Activated naive CD4-positive, alpha-beta T cell treated with anti-CD3 and anti-CD28 coated beads for 36 hours (primary cell): ENCODE measurements around the gene TMPRSS13. TPM values are rescaled to one million over a fixed set of nuclear protein-coding genes. Genes with fewer than 3 reads are reported as not detected.

Source experiments
- CTCF ChIA-PET: fragments of 350-600 bp; sonication (Branson Sonifier 250); formaldehyde crosslinking; loops from one replicate; lab custom pipeline; 2021; ENCODE audit warnings: antibody characterized with exemption; lab: Charles Lee
- DNase-seq: peaks from one replicate; pipeline ENCODE4 v3.0.0-alpha.2; 2020
- H3K27ac Mint-ChIP-seq: one replicate; pipeline ENCODE4 v1.8.0; 2021; ENCODE audit warnings: mild to moderate bottlenecking, mixed read lengths
- H3K27me3 Mint-ChIP-seq: one replicate; pipeline ENCODE4 v1.8.0; 2021; ENCODE audit warnings: low read depth, mixed read lengths
- H3K36me3 Mint-ChIP-seq: one replicate; pipeline ENCODE4 v1.8.0; 2021; ENCODE audit warnings: low read depth, mixed read lengths
- H3K4me1 Mint-ChIP-seq: one replicate; pipeline ENCODE4 v1.8.0; 2021; ENCODE audit warnings: low read depth, mixed read lengths
- H3K4me3 Mint-ChIP-seq: one replicate; pipeline ENCODE4 v1.8.0; 2021; ENCODE audit warnings: mild to moderate bottlenecking, moderate library complexity, mixed read lengths
- H3K9me3 Mint-ChIP-seq: one replicate; pipeline ENCODE4 v1.8.0; 2021; ENCODE audit warnings: mixed read lengths
- intact Hi-C: fragments of 100-400 bp; cut with micrococcal nuclease; formaldehyde crosslinking; loops from one replicate; pipeline ENCODE4 v1.15.1; 2023
- total RNA-seq, 2 experiments: library from RNA; stranded (reverse); gene quantifications; one replicate each; pipeline ENCODE4 v1.2.3, GENCODE V29; 2021

TMPRSS13 gene
- total RNA-seq, 2 experiments from 2014 or later: 0.15 to 0.21 TPM

- intact Hi-C loops: no loop called here
- no peaks in the 10 kb centered on the region for H3K27me3 Mint-ChIP-seq
- no peak overlapping the region for H3K27ac Mint-ChIP-seq
- CTCF ChIA-PET: interaction anchor here (2.5 kb wide), 1 partner anchor 46 kb away, joined by 7 read pairs; no protein-coding TSS in a partner anchor
- H3K4me1 Mint-ChIP-seq: no peaks in the 10 kb centered on the region
- no peak overlapping the region for H3K4me3 Mint-ChIP-seq
- H3K9me3 Mint-ChIP-seq: no peaks in the 10 kb centered on the region
- no peaks in the 10 kb centered on the region for H3K36me3 Mint-ChIP-seq
- DNase-seq: no peak
Observed at GRCh38 chr11:117900121-117900648, 29.0 kb downstream of the TMPRSS13 start.

- CTCF ChIA-PET: interaction anchor here (2.5 kb wide), 1 partner anchor 48 kb away, joined by 7 read pairs; no protein-coding TSS in a partner anchor
- Mint-ChIP-seq H3K27ac (no peak overlapping the region), H3K27me3 (peaks cover 9% of the 10 kb centered on the region), H3K4me3 (no peak overlapping the region), H3K4me1 (no peaks in the 10 kb centered on the region), H3K9me3 (peaks cover 3% of the 10 kb centered on the region), H3K36me3 (peaks cover 2% of the 10 kb centered on the region)
- intact Hi-C loops: no loop called here
- no peak for DNase-seq
Observed at GRCh38 chr11:117898059-117898458, 31.1 kb downstream of the TMPRSS13 start.

GRCh38 chr11:117892651-117893050 lies 36.6 kb downstream of the TMPRSS13 start:
- no peaks in the 10 kb centered on the region for H3K4me1 Mint-ChIP-seq
- no peak overlapping the region for H3K4me3 Mint-ChIP-seq
- DNase-seq: no peak
- H3K36me3 Mint-ChIP-seq: peaks cover 2% of the 10 kb centered on the region
- no peak overlapping the region for H3K27ac Mint-ChIP-seq
- peaks cover 7% of the 10 kb centered on the region for H3K9me3 Mint-ChIP-seq
- CTCF ChIA-PET: no interaction called here
- peaks cover 11% of the 10 kb centered on the region for H3K27me3 Mint-ChIP-seq
- intact Hi-C loops: no loop called here

GRCh38 chr11:117891362-117891761 lies 37.8 kb downstream of the TMPRSS13 start:
- intact Hi-C loops: no loop called here
- Mint-ChIP-seq H3K27me3 (peaks cover 11% of the 10 kb centered on the region), H3K27ac (no peak overlapping the region), H3K36me3 (peaks cover 2% of the 10 kb centered on the region), H3K9me3 (peaks cover 7% of the 10 kb centered on the region), H3K4me3 (no peak overlapping the region), H3K4me1 (no peaks in the 10 kb centered on the region)
- DNase-seq: no peak
- CTCF ChIA-PET: no interaction called here

GRCh38 chr11:117888139-117888566 lies 41.0 kb downstream of the TMPRSS13 start:
- H3K36me3 Mint-ChIP-seq: no peaks in the 10 kb centered on the region
- DNase-seq: no peak
- no peak overlapping the region for H3K4me3 Mint-ChIP-seq
- peaks cover 3% of the 10 kb centered on the region for H3K27me3 Mint-ChIP-seq
- no peaks in the 10 kb centered on the region for H3K4me1 Mint-ChIP-seq
- peaks cover 4% of the 10 kb centered on the region for H3K9me3 Mint-ChIP-seq
- intact Hi-C loops: no loop called here
- no peak overlapping the region for H3K27ac Mint-ChIP-seq
- CTCF ChIA-PET: no interaction called here

GRCh38 chr11:117887431-117888138 lies 41.6 kb downstream of the TMPRSS13 start:
- Mint-ChIP-seq H3K4me1 (no peaks in the 10 kb centered on the region), H3K36me3 (no peaks in the 10 kb centered on the region), H3K9me3 (no peaks in the 10 kb centered on the region), H3K4me3 (no peak overlapping the region), H3K27ac (no peak overlapping the region), H3K27me3 (no peaks in the 10 kb centered on the region)
- DNase-seq: no peak
- intact Hi-C loops: no loop called here
- CTCF ChIA-PET: no interaction called here

- Mint-ChIP-seq H3K27ac (no peak overlapping the region), H3K36me3 (no peaks in the 10 kb centered on the region), H3K27me3 (no peaks in the 10 kb centered on the region), H3K4me1 (no peaks in the 10 kb centered on the region), H3K4me3 (no peak overlapping the region), H3K9me3 (no peaks in the 10 kb centered on the region)
- intact Hi-C loops: no loop called here
- no peak for DNase-seq
- CTCF ChIA-PET: no interaction called here
Observed at GRCh38 chr11:117885777-117886176, 43.4 kb downstream of the TMPRSS13 start.

GRCh38 chr11:117884994-117885393 lies 44.2 kb downstream of the TMPRSS13 start:
- no peak overlapping the region for H3K27ac Mint-ChIP-seq
- H3K4me1 Mint-ChIP-seq: no peaks in the 10 kb centered on the region
- DNase-seq: no peak
- CTCF ChIA-PET: interaction anchor here (1.5 kb wide), 1 partner anchor 62 kb away, joined by 4 read pairs; no protein-coding TSS in a partner anchor
- no peaks in the 10 kb centered on the region for H3K36me3 Mint-ChIP-seq
- intact Hi-C loops: no loop called here
- peaks cover 2% of the 10 kb centered on the region for H3K27me3 Mint-ChIP-seq
- H3K9me3 Mint-ChIP-seq: no peaks in the 10 kb centered on the region
- no peak overlapping the region for H3K4me3 Mint-ChIP-seq

GRCh38 chr11:117883063-117883462 lies 46.1 kb downstream of the TMPRSS13 start:
- H3K9me3 Mint-ChIP-seq: no peaks in the 10 kb centered on the region
- CTCF ChIA-PET: no interaction called here
- H3K4me1 Mint-ChIP-seq: no peaks in the 10 kb centered on the region
- DNase-seq: no peak
- H3K27me3 Mint-ChIP-seq: peaks cover 8% of the 10 kb centered on the region
- intact Hi-C loops: no loop called here
- H3K27ac Mint-ChIP-seq: no peak overlapping the region
- no peak overlapping the region for H3K4me3 Mint-ChIP-seq
- no peaks in the 10 kb centered on the region for H3K36me3 Mint-ChIP-seq

- CTCF ChIA-PET: no interaction called here
- Mint-ChIP-seq H3K36me3 (no peaks in the 10 kb centered on the region), H3K27ac (no peak overlapping the region), H3K4me3 (no peak overlapping the region), H3K27me3 (peaks cover 12% of the 10 kb centered on the region), H3K4me1 (no peaks in the 10 kb centered on the region), H3K9me3 (no peaks in the 10 kb centered on the region)
- no peak for DNase-seq
- intact Hi-C loops: no loop called here
Observed at GRCh38 chr11:117882311-117882905, 46.8 kb downstream of the TMPRSS13 start.

- Mint-ChIP-seq H3K36me3 (no peaks in the 10 kb centered on the region), H3K27me3 (peaks cover 21% of the 10 kb centered on the region), H3K4me1 (peaks cover 4% of the 10 kb centered on the region), H3K9me3 (no peaks in the 10 kb centered on the region), H3K4me3 (no peak overlapping the region), H3K27ac (no peak overlapping the region)
- CTCF ChIA-PET: no interaction called here
- no peak for DNase-seq
- intact Hi-C loops: no loop called here
Observed at GRCh38 chr11:117881217-117881616, 48.0 kb downstream of the TMPRSS13 start.

GRCh38 chr11:117879516-117880480 lies 49.4 kb downstream of the TMPRSS13 start:
- Mint-ChIP-seq H3K36me3 (no peaks in the 10 kb centered on the region), H3K27ac (no peak overlapping the region), H3K4me3 (no peak overlapping the region), H3K4me1 (peaks cover 17% of the 10 kb centered on the region), H3K27me3 (peaks cover 35% of the 10 kb centered on the region), H3K9me3 (no peaks in the 10 kb centered on the region)
- CTCF ChIA-PET: no interaction called here
- intact Hi-C loops: no loop called here
- DNase-seq: no peak
